Gastroesophageal sphincter (tissue), 4 donors: ENCODE data around the gene XAB2. TPM values are rescaled to one million over a fixed set of nuclear protein-coding genes. Genes with fewer than 3 reads are reported as not detected.
A peak's percentile ranks its signal among the peaks of the same experiment; 100 is the strongest.

Source experiments
- ATAC-seq: fragments of 150-250 bp; one replicate; pipeline ENCODE4 v1.9.1; 2016; ENCODE audit warnings: mild to moderate bottlenecking, moderate library complexity
- H3K27ac ChIP-seq, 4 donors: fragments of 200-600 bp; sonication (generic) in 3 of 4; 1 replicate in 3 of 4; 2 replicates in 1 of 4; pipeline ENCODE4 v1.5.1; 2016 to 2019
- H3K27me3 ChIP-seq: fragments of 200-600 bp; sonication (generic); one replicate; pipeline ENCODE4 v1.5.1; 2019
- H3K36me3 ChIP-seq, 2 donors: fragments of 200-600 bp; sonication (generic); one replicate each; pipeline ENCODE4 v1.5.1; 2019; ENCODE audit warnings: control low read depth in 1 of 2
- H3K4me1 ChIP-seq, 3 donors: fragments of 200-600 bp; sonication (generic); 1 replicate in 2 of 3; 2 replicates in 1 of 3; pipeline ENCODE4 v1.5.1; 2016 to 2019; ENCODE audit warnings: control low read depth in 2 of 3
- H3K4me3 ChIP-seq, 2 donors: fragments of 200-600 bp; sonication (generic); one replicate each; pipeline ENCODE4 v1.5.1; 2019; ENCODE audit warnings: mild to moderate bottlenecking in 1 of 2, moderate library complexity in 1 of 2
- H3K9me3 ChIP-seq, 3 donors: fragments of 200-600 bp; sonication (generic); one replicate each; pipeline ENCODE4 v1.5.1; 2017 to 2019; ENCODE audit warnings: control low read depth in 2 of 3
- CTCF ChIP-seq, 4 experiments: fragments of 200-600 bp in 2 of 4; fragments of 450-650 bp in 2 of 4; sonication (generic) in 1 of 4; IDR thresholded peaks; one replicate each; pipeline ENCODE4 v1.5.1; 2017 to 2019; ENCODE audit warnings: antibody characterized with exemption in 4 of 4, mild to moderate bottlenecking in 2 of 4, moderate library complexity in 2 of 4
- EP300 ChIP-seq: sonication (generic); formaldehyde crosslinking; IDR thresholded peaks from one replicate; pipeline ENCODE4 v1.6.1; 2017; ENCODE audit warnings: antibody characterized with exemption, mild to moderate bottlenecking
- POLR2A ChIP-seq, 2 donors: fragments of 450-650 bp; IDR thresholded peaks; one replicate each; pipeline ENCODE4 v1.6.1; 2017; ENCODE audit warnings: antibody characterized with exemption in 2 of 2, mild to moderate bottlenecking in 2 of 2, moderate library complexity in 1 of 2
- POLR2AphosphoS5 ChIP-seq: sonication (generic); formaldehyde crosslinking; IDR thresholded peaks from one replicate; pipeline ENCODE4 v1.6.1; 2017; ENCODE audit warnings: antibody characterized with exemption
- WGBS, 2 donors: methylation state at CpG; one replicate each; pipeline ENCODE4 v1.1.5; 2018; ENCODE audit warnings: low coverage in 1 of 2; 5-methylcytosine and 5-hydroxymethylcytosine counted together
- total RNA-seq, 4 donors: library from RNA; depleted of rRNA; stranded (reverse); fragments of >200 nt; gene quantifications; one replicate each; pipeline ENCODE4 v1.1.0, GENCODE V29; 2016

XAB2 gene
- total RNA-seq, 4 donors from 2014 or later = 36.7 to 50.6 (median 42.5) TPM

GRCh38 chr19:7674010-7675005, 45.0 kb upstream of the XAB2 start:
- peaks cover 91% of the 10 kb centered on the region for H3K27me3 ChIP-seq
- no peaks in the 10 kb centered on the region for H3K36me3 ChIP-seq
- 36 to 67% methylated on average over 8 to 14 of the region's 21 CpGs for WGBS, 2 donors
- H3K27ac ChIP-seq = no peak overlapping the region
- peak; percentile 89 for ATAC-seq
- H3K9me3 ChIP-seq = peaks cover 0 to 7% (median 0%) of the 10 kb centered on the region in 3 donors
- no peak overlapping the region for H3K4me3 ChIP-seq
- H3K4me1 ChIP-seq = no peaks in the 10 kb centered on the region
- TF ChIP-seq POLR2AphosphoS5 (no peak), CTCF (IDR thresholded peaks at IDR 0.05) (no peak), POLR2A (IDR thresholded peaks at IDR 0.05) (no peak), EP300 (no peak)

GRCh38 chr19:7672522-7672921, 43.2 kb upstream of the XAB2 start:
- TF ChIP-seq CTCF (IDR thresholded peaks at IDR 0.05) (no peak), EP300 (no peak), POLR2A (IDR thresholded peaks at IDR 0.05) (no peak), POLR2AphosphoS5 (no peak)
- H3K4me3 ChIP-seq = no peak overlapping the region
- H3K27ac ChIP-seq = no peak overlapping the region
- 31 to 80% methylated on average over 1 to 8 of the region's 9 CpGs for WGBS, 2 donors
- H3K27me3 ChIP-seq = peaks cover 88% of the 10 kb centered on the region
- ATAC-seq = no peak
- no peaks in the 10 kb centered on the region for H3K4me1 ChIP-seq
- peaks cover 0 to 7% (median 0%) of the 10 kb centered on the region in 3 donors for H3K9me3 ChIP-seq
- no peaks in the 10 kb centered on the region for H3K36me3 ChIP-seq

- no peak for ATAC-seq
- Histone ChIP-seq H3K4me3 (no peak overlapping the region), H3K9me3 (peaks cover 0 to 7% (median 0%) of the 10 kb centered on the region in 3 donors), H3K36me3 (no peaks in the 10 kb centered on the region), H3K4me1 (no peaks in the 10 kb centered on the region), H3K27ac (no peak overlapping the region), H3K27me3 (peaks cover 86% of the 10 kb centered on the region)
- TF ChIP-seq POLR2AphosphoS5 (no peak), CTCF (IDR thresholded peaks at IDR 0.05) (no peak)
- WGBS, 2 donors = 18 to 50% methylated on average over 1 to 6 of the region's 9 CpGs
Measured at GRCh38 chr19:7670790-7671189, 41.4 kb upstream of the XAB2 start.

GRCh38 chr19:7670150-7670783, 40.9 kb upstream of the XAB2 start:
- Histone ChIP-seq H3K4me3 (no peak overlapping the region), H3K36me3 (no peaks in the 10 kb centered on the region), H3K27me3 (peaks cover 86% of the 10 kb centered on the region), H3K9me3 (peaks cover 0 to 7% (median 0%) of the 10 kb centered on the region in 3 donors), H3K27ac (no peak overlapping the region), H3K4me1 (no peaks in the 10 kb centered on the region)
- TF ChIP-seq POLR2AphosphoS5 (no peak), CTCF (IDR thresholded peaks at IDR 0.05) (no peak), POLR2A (IDR thresholded peaks at IDR 0.05) (no peak), EP300 (no peak)
- ATAC-seq = no peak
- 1% methylated on average over 18 of the region's 43 CpGs; no CpG with 5 or more reads in 1 of the 2 donors for WGBS, 2 donors
